T-helper 1 cell treated with Interleukin-12 subunit alpha and Interleukin-12 subunit beta and Interleukin-4 antibody, amounts not matched to agents 30 ng/mL and 1 ng/mL, for 36 hours (primary cell): ENCODE results near the gene MED16. TPM values are rescaled to one million over a fixed set of nuclear protein-coding genes. Genes with fewer than 3 reads are reported as not detected.

Source experiments
- intact Hi-C: fragments of 100-400 bp; cut with micrococcal nuclease; formaldehyde crosslinking; loops from one replicate; pipeline ENCODE4 v1.15.1; 2024
- total RNA-seq: library from RNA; stranded (reverse); gene quantifications from 2 replicates; pipeline ENCODE4 v1.2.3, GENCODE V29; 2022

The MED16 gene
- total RNA-seq, 1 donor from 2014 or later: 74.3 TPM

- intact Hi-C loops: loop anchor here (1.0 to 2.0 kb wide), 6 partner anchors 11 to 396 kb away; partner anchors contain the start of genes CIRBP, MED16, R3HDM4 and RNU6-9
Observed at GRCh38 chr19:873084-873483, 19.9 kb downstream of the MED16 start.

GRCh38 chr19:872266-872951, 20.6 kb downstream of the MED16 start:
- intact Hi-C loops: loop anchor here (1.0 to 2.0 kb wide), 2 partner anchors 192 to 396 kb away; partner anchors contain the start of gene CIRBP

GRCh38 chr19:871446-872265, 21.3 kb downstream of the MED16 start:
- intact Hi-C loops: loop anchor here (1.0 to 2.0 kb wide), 2 partner anchors 191 to 397 kb away; partner anchors contain the start of gene CIRBP

- intact Hi-C loops: no loop called here
Observed at GRCh38 chr19:870963-871401, 22.0 kb downstream of the MED16 start.

DNA sequence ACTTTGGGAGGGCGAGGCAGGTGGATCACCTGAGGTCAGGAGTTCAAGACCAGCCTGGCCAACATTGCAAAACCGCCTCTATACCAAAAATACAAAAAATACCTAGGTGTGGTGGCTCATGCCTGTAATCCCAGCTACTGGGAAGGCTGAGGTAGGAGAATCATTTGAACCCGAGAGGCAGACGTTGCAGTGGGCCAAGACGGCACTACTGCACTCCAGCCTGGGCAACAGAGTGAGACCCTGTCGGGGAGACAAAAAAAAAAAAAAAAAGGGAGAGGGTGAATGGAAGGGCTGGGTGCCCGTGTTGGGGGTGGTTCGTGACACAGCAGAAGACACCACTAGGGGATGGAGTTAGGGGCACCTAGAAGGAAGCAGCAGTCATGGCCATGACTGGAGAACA, 22.7 kb downstream of the MED16 start:
- intact Hi-C loops: no loop called here

GRCh38 chr19:869245-870177, 23.5 kb downstream of the MED16 start:
- intact Hi-C loops: no loop called here

GRCh38 chr19:868458-869244, 24.3 kb downstream of the MED16 start:
- intact Hi-C loops: no loop called here

GRCh38 chr19:867855-868457, 25.0 kb downstream of the MED16 start:
- intact Hi-C loops: no loop called here

GRCh38 chr19:867301-867793, 25.6 kb downstream of the MED16 start:
- intact Hi-C loops: no loop called here

GRCh38 chr19:866769-867300, 26.2 kb downstream of the MED16 start:
- intact Hi-C loops: no loop called here

- intact Hi-C loops: loop anchor here (2.0 kb wide), 6 partner anchors 46 to 386 kb away; partner anchors contain the start of genes ARHGAP45, MIDN and PTBP1
Observed at GRCh38 chr19:863315-863620, 29.7 kb downstream of the MED16 start.

- intact Hi-C loops: loop anchor here (1.0 to 2.0 kb wide), 12 partner anchors 11 to 386 kb away; partner anchors contain the start of genes ARHGAP45, MED16, MIDN and PTBP1
Observed at GRCh38 chr19:862581-863314, 30.2 kb downstream of the MED16 start.

- intact Hi-C loops: loop anchor here (1.0 to 2.0 kb wide), 12 partner anchors 11 to 387 kb away; partner anchors contain the start of genes ARHGAP45, MED16, MIDN and PTBP1
Observed at GRCh38 chr19:861756-862580, 31.0 kb downstream of the MED16 start.

- intact Hi-C loops: no loop called here
Observed at GRCh38 chr19:861141-861755, 31.7 kb downstream of the MED16 start.

DNA sequence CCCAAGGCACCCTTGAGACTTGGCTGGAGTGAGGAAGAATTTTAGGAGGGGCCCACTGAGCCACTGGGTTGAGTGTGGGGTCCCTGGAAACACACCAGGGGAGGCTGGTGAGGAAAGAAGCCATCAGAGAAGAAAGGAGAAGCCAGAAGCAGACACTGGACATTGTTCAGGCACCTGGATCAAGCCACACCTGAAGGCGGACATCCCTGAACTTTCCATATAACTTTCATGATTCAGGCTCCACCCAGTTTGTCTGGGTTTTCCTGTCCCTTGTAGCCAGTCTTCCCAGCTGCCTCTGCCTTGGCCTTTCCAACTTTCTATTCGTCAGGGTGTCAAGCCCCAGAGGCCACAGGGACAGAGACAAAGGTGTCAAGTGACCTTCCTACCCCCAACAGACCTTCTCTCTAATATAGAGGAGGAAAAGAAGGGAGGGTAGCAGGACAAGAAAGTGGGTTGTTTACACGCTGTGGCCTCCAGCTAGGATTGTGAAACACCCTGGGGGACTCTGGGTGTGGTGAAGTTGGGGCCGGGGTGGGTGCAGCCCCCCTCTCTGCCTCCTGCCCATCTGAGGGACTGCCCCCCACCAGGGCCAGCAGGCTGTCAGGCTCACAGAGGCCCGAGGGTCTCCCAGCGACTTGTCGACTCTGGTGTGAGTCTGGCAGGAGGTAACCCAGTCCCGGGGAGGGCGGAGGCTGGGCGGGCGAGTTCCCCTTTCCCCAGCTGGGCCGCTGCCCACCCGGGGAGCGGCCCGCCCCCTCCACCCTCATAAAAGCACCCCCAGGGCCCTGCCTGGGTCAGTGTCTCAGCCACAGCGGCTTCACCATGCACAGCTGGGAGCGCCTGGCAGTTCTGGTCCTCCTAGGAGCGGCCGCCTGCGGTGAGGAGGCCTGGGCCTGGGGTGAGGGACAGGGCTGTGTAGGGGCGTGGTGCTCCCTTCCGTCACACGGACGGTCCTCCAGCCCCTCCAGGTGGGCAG, 33.8 kb downstream of the MED16 start, which contains the start of gene CFD:
CFD (plus strand) TSS at position 797 of the 976 bp plus-strand sequence; CDS start at position 823, 26 bp downstream.
- intact Hi-C loops: no loop called here

- intact Hi-C loops: no loop called here
Observed at GRCh38 chr19:858284-858683, 34.7 kb downstream of the MED16 start.
